ENCODE data around the gene TTLL12. TPM values are rescaled to one million over a fixed set of nuclear protein-coding genes. Genes with fewer than 3 reads are reported as not detected.

TTLL12 gene
- total and polyA plus RNA-seq, 2 experiments from 2014 or later: 46.7 to 147 TPM

GRCh38 chr22:43154887-43155536, 31.9 kb downstream of the TTLL12 start:
- Mint-ChIP-seq H3K27ac (no peak overlapping the region), H3K4me1 (peaks cover 6% of the 10 kb centered on the region), H3K27me3 (ENCODE audit: insufficient read depth, low read depth, poor library complexity) (peaks cover 27% of the 10 kb centered on the region), H3K36me3 (ENCODE audit: low read depth) (no peaks in the 10 kb centered on the region), H3K9me3 (no peaks in the 10 kb centered on the region), H3K4me3 (no peak overlapping the region)
- DNase-seq (ENCODE audit: low spot score) (no peak), ATAC-seq (no peak)
- no peaks in the 10 kb centered on the region for H3K4me1 ChIP-seq (ENCODE audit: insufficient read depth)
- H3K27me3 ChIP-seq (ENCODE audit: insufficient read depth): peaks cover 17% of the 10 kb centered on the region
- H2AFZ ChIP-seq: no peak overlapping the region
- no peak for TF ChIP-seq ZNF331 (CRISPR knock-in tag; IDR thresholded peaks at IDR 0.05; ENCODE audit: low read depth)
- TF ChIP-seq ZNF114 (CRISPR knock-in tag; IDR thresholded peaks at IDR 0.05): no peak
- no peaks in the 10 kb centered on the region for H3K79me2 ChIP-seq (replicated peaks; ENCODE audit: insufficient read depth)
- no peaks in the 10 kb centered on the region; the same call in 1 of the 2 replicates for H3F3A ChIP-seq (replicated peaks; ENCODE audit: low read depth)
- H3K27ac ChIP-seq (ENCODE audit: low read depth): no peak overlapping the region
- no peak overlapping the region for H3K4me3 ChIP-seq
- H3K36me3 ChIP-seq (ENCODE audit: insufficient read depth): no peaks in the 10 kb centered on the region
- no peaks in the 10 kb centered on the region for H3K9me2 ChIP-seq (ENCODE audit: insufficient read depth)
- no peaks in the 10 kb centered on the region for H4K20me1 ChIP-seq (replicated peaks; ENCODE audit: insufficient read depth)
- no peak overlapping the region for H3K4me2 ChIP-seq

DNA sequence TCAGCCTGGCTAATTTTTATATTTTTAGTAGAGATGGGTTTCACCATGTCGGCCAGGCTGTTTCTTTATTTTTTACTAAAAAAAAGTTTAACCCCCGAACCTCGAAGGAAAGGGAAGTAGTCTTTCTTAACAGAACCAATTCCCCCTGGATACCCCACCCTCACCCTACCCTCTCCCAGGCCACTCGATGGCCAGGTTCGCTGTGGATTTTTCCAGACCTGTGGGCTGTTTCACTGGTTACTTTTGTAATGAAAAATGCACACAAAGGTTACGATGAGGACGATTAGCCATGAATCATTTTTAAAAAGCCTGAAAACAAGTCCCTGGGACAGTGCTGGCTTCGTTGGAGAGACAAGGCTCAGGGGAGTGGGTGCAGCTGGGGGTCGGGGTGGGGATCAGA, 33.0 kb downstream of the TTLL12 start:
- H4K20me1 ChIP-seq (replicated peaks; ENCODE audit: insufficient read depth): no peaks in the 10 kb centered on the region
- no peak overlapping the region for H2AFZ ChIP-seq
- peaks cover 25% of the 10 kb centered on the region for H3K27me3 Mint-ChIP-seq (ENCODE audit: insufficient read depth, low read depth, poor library complexity)
- no peak for DNase-seq (ENCODE audit: low spot score)
- no peak overlapping the region for H3K4me3 ChIP-seq
- no peak overlapping the region for H3K27ac Mint-ChIP-seq
- peaks cover 6% of the 10 kb centered on the region for H3K4me1 Mint-ChIP-seq
- no peak overlapping the region for H3K4me2 ChIP-seq
- no peaks in the 10 kb centered on the region for H3K36me3 ChIP-seq (ENCODE audit: insufficient read depth)
- no peaks in the 10 kb centered on the region for H3K36me3 Mint-ChIP-seq (ENCODE audit: low read depth)
- H3F3A ChIP-seq (replicated peaks; ENCODE audit: low read depth): no peaks in the 10 kb centered on the region; the same call in 1 of the 2 replicates
- ATAC-seq: no peak
- H3K9me3 Mint-ChIP-seq: no peaks in the 10 kb centered on the region
- no peaks in the 10 kb centered on the region for H3K79me2 ChIP-seq (replicated peaks; ENCODE audit: insufficient read depth)
- peaks cover 17% of the 10 kb centered on the region for H3K27me3 ChIP-seq (ENCODE audit: insufficient read depth)
- no peaks in the 10 kb centered on the region for H3K9me2 ChIP-seq (ENCODE audit: insufficient read depth)
- H3K4me1 ChIP-seq (ENCODE audit: insufficient read depth): no peaks in the 10 kb centered on the region
- no peak overlapping the region for H3K4me3 Mint-ChIP-seq
- H3K27ac ChIP-seq (ENCODE audit: low read depth): no peak overlapping the region
- TF ChIP-seq REST (IDR thresholded peaks at IDR 0.05; ENCODE audit: unreplicated experiment) (no peak), POLR2AphosphoS5 (IDR thresholded peaks at IDR 0.05; ENCODE audit: low read depth) (no peak), EZH2phosphoT487 (IDR thresholded peaks at IDR 0.05; ENCODE audit: unreplicated experiment) (no peak), STAT1 (IDR thresholded peaks at IDR 0.05; ENCODE audit: unreplicated experiment) (no peak), CTCF (conservative IDR thresholded peaks at IDR 0.05; ENCODE audit: low read depth in 2 of 2) (no peak), JUNB (IDR thresholded peaks at IDR 0.05; ENCODE audit: unreplicated experiment) (no peak), EZH2 (IDR thresholded peaks at IDR 0.05; ENCODE audit: low read depth, unreplicated experiment) (no peak), CREB1 (CRISPR knock-in tag; IDR thresholded peaks at IDR 0.05; ENCODE audit: low read depth) (no peak), NANOG (IDR thresholded peaks at IDR 0.05; ENCODE audit: borderline replicate concordance) (no peak)
- TF ChIP-seq, protein P1, sequence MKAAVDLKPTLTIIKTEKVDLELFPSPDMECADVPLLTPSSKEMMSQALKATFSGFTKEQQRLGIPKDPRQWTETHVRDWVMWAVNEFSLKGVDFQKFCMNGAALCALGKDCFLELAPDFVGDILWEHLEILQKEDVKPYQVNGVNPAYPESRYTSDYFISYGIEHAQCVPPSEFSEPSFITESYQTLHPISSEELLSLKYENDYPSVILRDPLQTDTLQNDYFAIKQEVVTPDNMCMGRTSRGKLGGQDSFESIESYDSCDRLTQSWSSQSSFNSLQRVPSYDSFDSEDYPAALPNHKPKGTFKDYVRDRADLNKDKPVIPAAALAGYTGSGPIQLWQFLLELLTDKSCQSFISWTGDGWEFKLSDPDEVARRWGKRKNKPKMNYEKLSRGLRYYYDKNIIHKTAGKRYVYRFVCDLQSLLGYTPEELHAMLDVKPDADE (IDR thresholded peaks at IDR 0.05): no peak

Measured in GM23338 (cell line).